Measurements from ENCODE around the gene ANKS1A.

DNA sequence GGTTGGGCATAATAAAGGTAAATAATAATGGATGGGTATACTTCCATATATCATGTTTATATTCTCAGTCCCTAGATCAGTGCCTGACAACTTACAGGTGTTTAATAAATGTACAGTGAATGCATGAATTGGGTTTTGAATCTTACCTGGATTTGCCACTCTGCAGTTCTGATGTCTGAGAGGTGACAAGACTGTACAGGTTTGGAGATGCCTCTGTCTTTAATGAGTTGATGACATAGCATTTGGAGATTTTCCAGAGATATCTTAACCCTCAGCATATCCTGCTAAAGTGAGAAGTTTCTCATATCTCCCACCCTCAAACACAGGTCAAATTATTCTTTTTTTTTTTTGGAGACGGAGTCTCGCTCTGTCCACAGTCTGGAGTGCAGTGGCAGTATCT, 2.2 kb downstream of the ANKS1A start:
- TF ChIP-seq, protein P1, sequence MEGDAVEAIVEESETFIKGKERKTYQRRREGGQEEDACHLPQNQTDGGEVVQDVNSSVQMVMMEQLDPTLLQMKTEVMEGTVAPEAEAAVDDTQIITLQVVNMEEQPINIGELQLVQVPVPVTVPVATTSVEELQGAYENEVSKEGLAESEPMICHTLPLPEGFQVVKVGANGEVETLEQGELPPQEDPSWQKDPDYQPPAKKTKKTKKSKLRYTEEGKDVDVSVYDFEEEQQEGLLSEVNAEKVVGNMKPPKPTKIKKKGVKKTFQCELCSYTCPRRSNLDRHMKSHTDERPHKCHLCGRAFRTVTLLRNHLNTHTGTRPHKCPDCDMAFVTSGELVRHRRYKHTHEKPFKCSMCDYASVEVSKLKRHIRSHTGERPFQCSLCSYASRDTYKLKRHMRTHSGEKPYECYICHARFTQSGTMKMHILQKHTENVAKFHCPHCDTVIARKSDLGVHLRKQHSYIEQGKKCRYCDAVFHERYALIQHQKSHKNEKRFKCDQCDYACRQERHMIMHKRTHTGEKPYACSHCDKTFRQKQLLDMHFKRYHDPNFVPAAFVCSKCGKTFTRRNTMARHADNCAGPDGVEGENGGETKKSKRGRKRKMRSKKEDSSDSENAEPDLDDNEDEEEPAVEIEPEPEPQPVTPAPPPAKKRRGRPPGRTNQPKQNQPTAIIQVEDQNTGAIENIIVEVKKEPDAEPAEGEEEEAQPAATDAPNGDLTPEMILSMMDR (conservative IDR thresholded peaks at IDR 0.05; ENCODE audit: low read depth, low read length), result no peak
- TF ChIP-seq EZH2 (IDR thresholded peaks at IDR 0.05; ENCODE audit: borderline replicate concordance, low read depth, low read length, poor library complexity, severe bottlenecking), result no peak
